GM04504 (cell line): ENCODE data around the gene SCAMP4.

ENCODE experiments used
- DNase-seq: peaks from one replicate; pipeline ENCODE4 v3.0.0-alpha.2; 2012; ENCODE audit warnings: low read depth

Gene SCAMP4

DNA sequence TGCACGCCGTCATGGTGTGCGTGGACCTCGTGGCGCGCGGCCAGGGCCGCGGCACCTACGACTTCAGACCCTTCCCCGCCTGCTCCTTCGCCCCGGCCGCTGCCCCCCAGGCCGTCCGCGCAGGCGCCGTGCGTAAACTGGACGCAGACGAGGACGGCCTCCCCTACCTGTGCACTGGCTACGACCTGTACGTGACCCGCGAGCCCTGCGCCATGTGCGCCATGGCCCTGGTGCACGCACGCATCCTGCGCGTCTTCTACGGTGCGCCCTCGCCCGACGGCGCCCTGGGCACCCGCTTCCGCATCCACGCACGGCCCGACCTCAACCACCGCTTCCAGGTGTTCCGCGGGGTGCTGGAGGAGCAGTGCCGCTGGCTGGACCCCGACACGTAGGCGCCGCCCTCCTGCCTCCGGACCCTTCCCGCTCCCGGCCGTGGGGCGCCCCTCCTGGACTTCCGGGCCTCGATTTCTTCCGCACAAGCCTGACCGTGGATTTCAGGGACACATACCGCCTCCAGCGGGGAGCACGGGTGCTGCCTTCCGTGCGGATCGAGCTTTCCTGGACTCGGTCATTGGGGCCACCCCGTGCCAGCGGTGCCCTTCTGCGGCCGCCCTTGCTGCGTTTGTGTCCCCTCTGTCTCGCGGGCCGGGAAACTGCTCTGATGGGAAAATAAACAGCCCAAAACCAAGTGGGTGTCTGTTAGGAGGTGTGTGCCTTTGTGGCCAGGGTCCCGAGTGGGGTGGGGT, 7.7 kb downstream of the SCAMP4 start:
- no peak for DNase-seq

DNA sequence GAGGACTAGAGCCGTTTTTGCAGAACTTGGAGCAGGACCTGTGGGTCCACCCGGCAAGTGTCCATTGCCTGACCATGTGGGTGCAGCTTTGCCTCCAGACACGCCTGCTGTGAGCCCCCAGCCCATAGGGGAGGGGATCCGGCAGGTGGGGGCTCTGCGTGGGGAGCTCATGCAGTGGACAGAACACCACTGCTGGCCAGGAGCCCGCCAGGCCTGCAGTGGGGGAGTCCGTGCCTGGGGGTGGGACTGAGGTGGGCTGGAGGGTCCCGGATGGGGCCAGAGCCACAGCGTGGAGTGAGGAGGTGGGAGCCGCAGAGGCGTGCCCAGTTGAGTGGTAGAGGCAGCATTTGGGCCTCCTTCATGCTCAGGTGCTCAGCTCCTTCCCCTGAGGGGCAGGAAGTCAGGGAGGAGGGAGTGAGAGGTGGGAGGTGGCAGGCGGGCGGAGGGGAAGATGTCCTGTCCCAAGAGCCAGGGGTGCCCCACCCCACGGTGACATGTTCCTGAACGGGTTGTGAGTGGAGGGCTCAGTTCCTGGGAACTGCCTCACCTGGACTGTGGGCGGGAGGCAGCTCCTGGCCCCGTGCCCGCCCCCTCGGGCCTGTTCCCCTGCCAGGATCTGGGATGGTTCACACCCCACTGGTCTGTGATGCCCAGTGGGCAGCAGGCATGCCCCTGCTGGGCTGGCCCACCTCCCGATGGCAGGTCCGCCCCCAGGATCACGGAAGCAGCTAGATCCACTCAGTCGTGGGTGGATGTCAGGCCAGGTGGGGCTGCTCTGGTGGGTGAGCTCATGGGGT, 8.8 kb downstream of the SCAMP4 start:
- DNase-seq: no peak

DNA sequence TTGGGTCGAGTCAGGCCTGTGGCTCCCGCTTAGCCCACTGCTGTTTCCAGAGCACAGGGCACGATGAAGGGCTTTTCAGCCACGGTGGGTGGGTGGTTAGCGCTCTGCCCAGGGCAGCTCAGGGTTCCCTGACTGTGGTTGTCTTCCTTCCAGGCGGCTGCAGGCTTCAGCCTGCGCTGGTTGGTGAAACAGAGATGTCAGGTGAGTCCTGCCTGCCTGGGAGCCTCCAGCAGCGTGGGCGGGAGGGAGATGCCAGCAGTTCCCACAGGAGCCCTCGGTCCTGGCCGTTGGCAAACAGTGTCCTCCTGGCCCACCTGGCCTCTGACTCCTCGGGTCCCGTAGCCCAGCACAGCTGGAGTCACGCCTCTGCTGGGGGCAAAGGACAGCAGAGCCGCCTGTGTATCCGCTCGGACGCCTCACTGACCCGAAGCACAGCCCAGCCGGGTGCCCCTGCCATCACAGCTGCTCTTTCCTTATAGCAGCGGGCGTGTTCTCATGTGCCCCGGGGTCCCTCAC, 9.7 kb downstream of the SCAMP4 start:
- DNase-seq: no peak

DNA sequence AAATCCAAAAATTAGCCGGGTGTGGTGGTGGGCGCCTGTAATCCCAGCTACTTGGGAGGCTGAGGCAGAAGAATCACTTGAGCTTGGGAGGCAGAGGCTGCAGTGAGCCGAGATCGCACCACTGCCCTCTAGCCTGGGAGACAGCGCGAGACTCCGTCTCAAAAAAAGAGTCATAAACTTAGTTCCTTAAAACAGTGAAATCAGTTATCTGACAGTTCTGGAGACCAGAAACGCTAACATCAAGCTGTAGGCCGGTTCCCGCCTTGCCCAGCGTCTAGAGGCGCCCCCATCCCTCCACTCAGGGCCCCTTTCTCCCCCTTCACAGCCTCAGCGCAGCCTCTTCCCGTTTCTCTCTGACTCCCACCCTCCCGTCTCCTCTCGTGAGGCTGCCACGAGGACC, 11.9 kb downstream of the SCAMP4 start:
- DNase-seq: no peak

DNA sequence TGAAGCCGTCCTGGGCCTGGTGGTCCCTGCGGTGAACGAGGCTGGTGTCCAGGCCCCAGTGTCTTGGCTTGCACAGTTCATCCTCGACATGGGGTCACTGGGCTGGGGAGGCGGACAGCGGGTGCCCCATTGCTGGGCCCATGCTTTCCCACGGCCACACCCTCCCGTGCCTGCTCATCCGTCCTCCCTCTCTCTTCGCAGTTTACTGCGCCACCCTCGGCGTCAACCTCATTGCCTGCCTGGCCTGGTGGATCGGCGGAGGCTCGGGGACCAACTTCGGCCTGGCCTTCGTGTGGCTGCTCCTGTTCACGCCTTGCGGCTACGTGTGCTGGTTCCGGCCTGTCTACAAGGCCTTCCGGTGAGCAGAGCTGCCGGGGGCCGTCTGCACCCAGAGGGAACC, 12.7 kb downstream of the SCAMP4 start:
- DNase-seq: no peak

DNA sequence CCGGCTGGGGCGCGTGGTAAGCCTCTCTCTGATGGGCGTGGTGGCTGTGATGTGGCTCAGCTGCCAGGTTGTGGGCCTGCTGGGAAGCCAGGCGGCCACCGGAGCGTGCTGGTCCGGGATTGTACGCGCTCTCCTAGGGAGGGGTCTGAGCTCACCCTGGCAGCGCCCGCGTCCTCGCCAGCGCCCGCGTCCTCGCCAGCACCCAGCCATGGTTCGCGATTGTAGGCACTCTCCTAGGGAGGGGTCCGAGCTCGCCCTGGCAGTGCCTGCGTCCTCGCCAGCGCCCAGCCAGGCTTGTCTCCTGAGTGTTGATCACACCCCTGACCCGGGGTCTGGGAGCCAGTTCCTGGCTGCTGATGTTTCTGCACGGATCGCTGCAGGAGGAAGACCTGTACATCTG, 13.8 kb downstream of the SCAMP4 start:
- no peak for DNase-seq

DNA sequence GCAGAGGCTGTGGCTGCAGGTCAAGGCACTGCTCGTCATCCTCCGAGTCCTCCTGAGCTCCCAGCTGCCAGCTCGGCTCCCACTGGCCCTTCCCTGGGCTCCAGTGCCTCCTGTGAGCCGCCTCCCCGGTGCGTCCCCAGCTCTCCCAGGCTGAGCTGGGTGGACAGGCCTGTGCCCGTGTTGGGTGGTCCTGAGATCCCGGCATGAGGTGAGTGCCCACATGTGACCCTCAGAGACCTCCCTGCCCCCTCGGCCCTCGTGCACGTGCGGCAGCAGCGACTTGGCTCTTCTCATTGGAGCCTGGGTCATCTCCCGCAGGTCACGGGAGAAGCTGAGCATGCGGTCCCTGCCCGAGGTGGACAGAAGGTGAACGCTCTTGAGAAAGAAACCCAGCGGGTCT, 15.4 kb downstream of the SCAMP4 start:
- no peak for DNase-seq

DNA sequence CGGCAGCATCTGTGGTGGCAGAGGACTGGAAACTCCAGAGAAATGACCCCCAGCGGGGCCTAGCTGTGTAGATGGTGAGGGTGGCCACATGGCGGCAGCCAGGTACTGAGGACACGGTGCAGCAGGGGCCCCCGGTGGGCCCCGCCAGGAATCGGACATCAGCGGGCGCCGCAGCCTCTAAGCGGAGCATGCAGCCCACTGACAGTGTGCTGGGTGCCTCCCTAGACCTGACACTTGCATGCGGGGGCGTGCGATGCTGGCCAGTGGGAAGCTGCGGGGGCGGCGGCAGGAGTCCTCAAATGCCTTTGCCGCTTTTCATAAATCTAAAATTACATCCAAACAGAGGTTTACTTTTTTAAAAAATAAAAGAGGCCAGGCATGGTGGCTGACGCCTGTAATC, 16.1 kb downstream of the SCAMP4 start:
- DNase-seq: no peak

DNA sequence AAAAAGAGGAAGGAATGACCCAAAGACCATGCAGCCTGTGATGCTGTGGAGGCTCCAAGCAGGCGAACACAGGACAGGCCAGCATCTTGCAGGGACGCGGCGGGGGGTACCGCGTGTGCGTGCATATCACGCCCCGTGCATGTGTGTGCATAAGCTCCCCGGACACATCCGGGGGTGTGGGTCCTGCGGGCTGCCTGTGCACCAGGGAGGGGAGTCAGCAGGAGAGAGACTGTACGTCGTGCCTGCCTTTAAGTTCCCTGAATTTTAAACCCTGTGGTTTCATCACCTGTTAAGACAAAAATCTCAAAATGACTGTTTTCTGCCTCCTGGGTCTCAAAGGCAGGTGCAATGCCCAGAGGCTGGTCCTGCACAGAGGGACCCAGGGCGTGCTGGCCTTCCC, 16.6 kb downstream of the SCAMP4 start:
- no peak for DNase-seq

DNA sequence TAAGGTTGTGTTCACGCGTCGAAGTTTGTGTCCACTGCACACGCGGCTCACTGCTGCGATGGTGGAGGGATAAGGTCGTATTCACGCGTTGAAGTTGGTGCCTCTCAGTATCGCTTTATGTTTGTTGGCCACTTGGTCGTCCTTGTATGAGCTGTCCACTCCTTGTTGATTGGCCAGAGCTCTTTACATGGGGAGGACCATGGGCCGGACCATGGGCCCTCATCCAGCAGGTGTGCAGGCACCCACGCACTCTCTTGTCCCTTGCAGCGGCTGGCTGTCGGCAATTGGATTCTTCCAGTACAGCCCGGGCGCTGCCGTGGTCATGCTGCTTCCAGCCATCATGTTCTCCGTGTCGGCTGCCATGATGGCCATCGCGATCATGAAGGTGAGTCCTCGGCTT, 17.6 kb downstream of the SCAMP4 start:
- no peak for DNase-seq

DNA sequence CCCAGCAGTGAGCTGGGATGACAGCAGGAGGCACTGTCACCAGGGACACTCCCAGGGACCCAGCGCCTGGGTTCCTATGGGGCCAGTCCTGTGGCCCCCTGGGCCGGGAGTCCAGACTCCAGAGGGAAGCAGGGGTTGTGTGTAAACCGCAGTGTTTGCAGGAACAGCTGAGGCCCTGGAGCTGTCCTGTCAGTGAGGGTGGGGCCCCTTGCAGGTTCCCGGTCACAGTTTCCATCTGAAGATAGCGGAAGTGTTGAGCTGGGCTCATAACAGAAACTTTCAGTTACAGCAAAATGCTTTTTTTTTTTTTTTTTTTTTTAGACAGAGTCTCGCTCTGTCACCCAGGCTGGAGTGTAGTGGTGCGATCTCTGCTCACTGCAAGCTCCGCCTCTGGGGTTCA, 18.1 kb downstream of the SCAMP4 start:
- DNase-seq: no peak

DNA sequence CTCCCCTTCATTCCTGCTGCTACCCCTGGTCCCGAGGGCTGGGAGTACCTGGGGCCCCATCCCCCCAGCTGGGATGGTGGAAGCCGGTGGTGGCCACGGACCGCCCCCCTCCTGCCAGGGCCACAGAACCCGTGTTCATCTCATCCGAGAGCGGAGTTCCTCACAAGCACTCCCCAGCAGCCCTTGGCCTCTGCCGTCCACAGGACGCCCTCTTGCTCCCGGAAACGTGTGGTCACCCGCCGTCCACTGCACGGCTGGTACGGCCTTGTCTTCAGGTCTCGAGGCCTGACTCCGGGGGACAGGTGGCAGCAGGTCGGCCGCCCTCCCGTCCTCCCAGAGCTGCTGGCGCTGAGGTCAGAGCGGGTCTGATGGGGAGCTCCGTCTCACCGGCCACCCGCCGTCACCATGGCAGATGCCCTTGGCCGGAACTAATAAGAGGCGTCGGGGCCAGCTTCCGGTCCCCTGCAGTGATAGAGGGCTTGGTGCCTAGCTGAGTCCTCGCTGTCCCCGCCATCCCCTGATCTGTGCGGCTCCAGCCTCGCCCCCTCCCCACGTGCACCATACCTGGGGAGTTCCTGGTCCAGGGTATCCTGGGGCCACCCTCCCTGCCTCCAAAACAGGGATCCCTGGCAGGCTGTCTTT, 19.2 kb downstream of the SCAMP4 start:
- no peak for DNase-seq

DNA sequence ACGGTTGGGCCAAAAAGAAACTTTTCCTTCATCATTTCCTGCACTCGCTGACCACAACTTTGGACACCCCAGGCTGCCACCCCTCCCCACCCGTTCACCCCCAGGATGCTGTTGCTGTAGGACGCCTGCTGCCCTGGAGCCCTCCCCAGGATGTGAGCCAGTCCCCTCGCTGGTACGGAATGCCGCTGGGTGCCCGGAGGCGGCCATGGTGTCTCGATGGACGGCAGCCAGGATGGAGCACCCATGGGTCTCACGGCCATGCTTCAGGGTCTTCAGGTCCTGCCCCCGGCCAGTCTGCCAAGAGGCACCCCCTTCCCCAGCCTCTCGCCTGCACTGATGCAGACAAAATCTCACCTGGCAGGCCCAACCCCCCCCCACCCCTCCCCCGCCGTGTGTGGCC, 20.3 kb downstream of the SCAMP4 start:
- DNase-seq: no peak

DNA sequence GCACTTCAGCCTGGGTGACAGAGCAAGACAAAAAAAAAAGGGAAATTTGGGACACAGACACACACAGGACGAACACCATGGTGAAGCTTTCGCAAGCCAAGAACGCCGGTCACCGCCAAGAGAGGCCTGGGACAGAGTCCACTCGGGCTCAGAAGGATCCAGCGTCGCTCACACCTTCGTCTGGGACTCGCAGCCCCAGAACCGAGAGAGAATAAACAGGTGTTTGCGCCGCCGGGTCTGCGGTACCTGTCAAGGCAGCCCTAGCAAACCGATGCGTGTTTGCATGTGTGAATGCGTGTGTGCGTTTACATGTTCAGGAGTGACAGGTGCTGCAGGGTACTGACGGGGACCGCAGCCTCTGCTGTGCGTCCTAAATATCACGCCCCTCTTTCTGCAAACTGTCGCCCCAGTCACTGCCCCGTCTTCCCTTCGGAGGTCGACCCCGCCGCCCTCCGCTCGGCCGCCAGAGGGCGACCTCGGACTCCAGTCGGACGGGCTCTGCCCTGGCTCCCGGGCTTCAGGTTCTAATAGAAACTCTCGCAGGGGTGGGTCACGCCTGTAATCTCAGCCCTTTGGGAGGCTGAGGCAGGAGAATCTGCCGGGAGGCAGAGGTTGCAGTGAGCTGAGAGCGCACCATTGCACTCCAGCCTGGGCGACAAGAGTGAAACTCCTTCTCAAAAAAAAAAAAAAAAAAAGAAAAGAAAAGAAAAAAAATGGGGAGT, 24.0 kb downstream of the SCAMP4 start:
- no peak for DNase-seq

DNA sequence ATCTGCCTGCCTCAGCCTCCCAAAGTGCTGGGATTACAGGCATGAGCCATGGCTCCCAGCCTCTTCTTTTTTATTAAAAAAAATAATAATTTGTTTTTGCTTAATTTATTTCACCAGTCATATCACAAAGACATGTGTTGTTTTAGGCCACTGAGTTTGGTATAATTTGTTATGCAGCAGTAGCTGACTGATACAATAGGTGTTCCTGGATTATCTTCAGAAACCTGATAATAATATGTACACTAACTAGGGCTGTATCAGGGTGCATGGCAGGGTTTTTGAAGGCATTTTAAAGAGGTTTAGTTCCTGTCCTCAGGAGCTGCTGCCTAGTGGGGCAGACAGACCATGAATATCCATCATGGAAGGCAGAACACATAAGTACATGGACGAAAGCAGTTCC, 26.2 kb downstream of the SCAMP4 start:
- no peak for DNase-seq

DNA sequence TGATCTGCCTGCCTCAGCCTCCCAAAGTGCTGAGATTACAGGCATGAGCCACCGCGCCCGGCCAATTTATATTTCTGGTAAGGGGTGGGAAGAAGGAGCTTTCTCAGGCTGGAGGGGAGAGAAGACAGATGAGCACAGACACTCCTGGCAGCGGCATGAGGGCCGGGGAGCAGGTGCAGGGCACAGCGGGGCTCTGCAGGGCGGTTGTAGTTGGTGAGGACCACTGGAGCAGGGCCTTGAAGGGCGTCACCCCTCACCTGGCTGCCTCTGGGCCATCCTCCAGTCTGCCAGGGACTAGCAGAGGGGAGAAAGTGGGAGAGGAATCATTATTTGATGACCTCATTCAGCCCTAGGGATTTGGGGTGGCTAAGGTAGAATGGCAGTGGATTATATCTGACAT, 27.2 kb downstream of the SCAMP4 start:
- no peak for DNase-seq

DNA sequence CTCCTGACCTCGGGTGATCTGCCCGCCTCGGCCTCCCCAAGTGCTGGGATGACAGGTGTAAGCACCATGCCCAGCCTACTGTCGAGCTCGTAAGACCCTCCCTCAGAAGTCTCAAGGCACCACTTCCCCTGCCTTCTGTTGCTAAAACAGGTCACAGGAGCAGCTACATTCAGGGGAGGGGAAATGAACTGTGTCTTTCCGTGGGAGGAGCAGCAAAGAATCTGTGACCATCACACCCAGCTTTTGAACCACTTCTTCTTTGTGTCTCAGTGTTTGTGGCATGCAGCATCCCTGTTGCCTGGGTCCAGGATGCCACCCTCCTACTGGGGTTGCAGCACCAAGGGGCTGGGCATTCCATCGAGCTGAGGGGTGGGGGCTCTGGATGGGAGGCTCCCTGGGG, 28.0 kb downstream of the SCAMP4 start:
- no peak for DNase-seq

DNA sequence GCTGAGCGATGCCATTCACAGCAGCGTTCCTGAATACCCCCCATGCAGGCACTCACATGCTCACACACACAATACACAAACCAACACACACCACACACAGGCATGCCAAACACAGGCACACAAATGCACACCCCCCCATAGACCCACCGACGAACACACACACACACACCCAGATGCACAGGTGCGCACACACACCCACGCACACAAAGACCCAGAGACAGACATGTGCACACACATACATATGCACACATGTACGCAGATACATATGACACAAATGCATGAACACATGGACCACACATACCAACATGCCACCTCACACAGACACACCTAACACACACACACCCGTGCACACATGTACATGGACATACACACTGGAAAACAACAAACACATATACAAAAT, 28.7 kb downstream of the SCAMP4 start:
- no peak for DNase-seq

DNA sequence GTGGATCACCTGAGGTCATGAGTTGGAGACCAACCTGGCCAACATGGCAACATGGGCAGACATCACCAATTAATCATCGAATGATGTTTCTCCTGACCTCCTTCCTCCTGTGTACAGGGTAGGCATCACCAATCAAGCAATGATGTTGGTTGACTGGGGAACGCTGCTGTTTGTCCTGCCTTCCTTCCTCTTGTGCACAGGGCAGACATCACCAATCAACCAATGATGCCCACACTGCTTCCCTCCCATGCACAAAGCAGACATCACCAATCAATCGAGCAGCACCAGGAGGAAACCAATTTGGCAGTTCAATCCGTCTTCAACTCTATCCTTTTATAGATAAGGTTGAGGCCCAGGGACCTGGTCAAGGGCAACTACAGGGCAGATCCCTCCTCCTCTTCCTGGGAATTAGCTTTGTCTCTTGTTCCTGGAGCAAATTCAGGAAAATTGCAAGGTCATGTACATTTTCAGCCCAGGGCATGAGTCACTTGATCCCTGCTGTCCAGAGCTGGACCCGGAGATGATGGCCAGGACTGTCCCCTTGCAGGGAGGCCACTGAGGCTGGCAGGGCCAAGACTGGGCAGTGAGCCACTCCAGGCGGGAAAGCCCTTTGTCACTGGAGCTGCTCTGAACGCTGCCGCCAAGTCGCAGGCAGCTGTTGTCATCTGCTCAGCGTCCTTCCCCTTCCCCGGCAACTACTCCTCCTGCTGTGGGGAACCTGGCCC, 30.4 kb downstream of the SCAMP4 start:
- DNase-seq: no peak

DNA sequence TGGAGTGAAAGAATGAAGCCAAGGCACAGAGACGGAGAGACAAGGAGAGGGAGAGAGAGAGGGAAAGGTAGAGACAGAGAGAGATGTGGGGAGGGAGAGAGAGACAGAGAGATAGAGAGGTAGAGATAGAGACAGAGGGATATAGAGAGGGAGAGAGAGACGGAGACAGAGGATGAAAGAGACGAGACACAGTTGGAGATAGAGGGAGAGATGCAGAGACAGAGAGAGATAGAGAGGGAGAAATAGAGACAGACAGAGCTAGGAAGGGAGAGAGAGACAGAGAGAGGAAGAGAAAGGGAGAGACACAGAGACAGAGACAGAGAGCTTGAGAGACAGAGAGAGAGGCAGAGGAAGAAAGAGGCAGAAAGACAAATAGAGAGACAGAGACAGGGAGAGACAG, 31.2 kb downstream of the SCAMP4 start:
- no peak for DNase-seq

DNA sequence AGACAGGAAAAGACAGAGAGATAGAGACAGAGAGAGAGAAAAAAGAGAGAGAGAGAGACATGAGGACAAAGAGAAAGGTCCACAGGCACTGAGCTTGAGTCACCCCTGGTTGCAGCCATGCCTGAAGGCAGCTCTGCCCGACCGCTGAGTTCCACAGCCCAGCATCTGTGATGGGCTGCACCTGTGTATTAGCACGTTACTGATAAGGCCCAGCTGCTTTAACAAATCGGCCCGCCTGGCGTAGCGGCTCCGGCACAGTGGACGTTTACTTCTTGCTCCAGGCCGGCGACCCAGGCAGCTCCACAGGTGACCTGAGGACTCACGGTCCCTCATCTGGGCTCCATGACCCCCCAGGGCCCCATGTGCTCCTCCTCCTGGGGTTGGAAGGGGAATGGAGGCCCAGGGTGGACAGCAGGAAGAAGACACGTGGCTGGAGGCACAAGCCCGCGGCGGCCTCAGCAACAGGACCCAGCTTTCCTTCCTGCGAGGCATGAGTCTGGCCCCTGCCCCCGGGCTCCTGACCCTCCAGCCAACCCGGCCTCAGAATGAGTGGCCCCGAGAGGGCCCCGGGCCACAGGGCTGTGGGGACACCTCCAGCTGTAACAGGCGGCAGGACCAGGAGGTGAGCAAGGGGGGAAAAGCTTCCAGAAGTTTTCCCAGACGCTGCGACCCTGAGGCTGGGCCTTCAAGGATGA, 31.9 kb downstream of the SCAMP4 start:
- no peak for DNase-seq
